Memory B cell (primary cell): ENCODE data around the gene ATP1B1.
A peak's percentile ranks its signal among the peaks of the same experiment; 100 is the strongest.

ENCODE experiments used
- ATAC-seq: fragments of 150-1000 bp; cut with Tn5 transposase; 2 replicates; pipeline ENCODE4 v1.10.0; 2021; ENCODE audit warnings: low read depth, mild to moderate bottlenecking, moderate library complexity
- DNase-seq, 2 donors: peaks; one replicate each; pipeline ENCODE4 v3.0.0; 2022; ENCODE audit warnings: low spot score in 2 of 2
- H3K27ac Mint-ChIP-seq: one replicate; pipeline ENCODE4 v1.8.0; 2022; ENCODE audit warnings: mild to moderate bottlenecking, moderate library complexity, mixed read lengths
- H3K27me3 Mint-ChIP-seq: one replicate; pipeline ENCODE4 v1.8.0; 2022; ENCODE audit warnings: mixed read lengths
- H3K36me3 Mint-ChIP-seq: one replicate; pipeline ENCODE4 v1.8.0; 2022; ENCODE audit warnings: mild to moderate bottlenecking, mixed read lengths
- H3K4me1 Mint-ChIP-seq: one replicate; pipeline ENCODE4 v1.8.0; 2022; ENCODE audit warnings: mixed read lengths
- H3K4me3 Mint-ChIP-seq: one replicate; pipeline ENCODE4 v1.8.0; 2022; ENCODE audit warnings: mild to moderate bottlenecking, moderate library complexity, mixed read lengths
- H3K9me3 Mint-ChIP-seq: one replicate; pipeline ENCODE4 v1.8.0; 2022; ENCODE audit warnings: mixed read lengths

ATP1B1 gene

GRCh38 chr1:169106095-169106920 is at the start of gene ATP1B1:
TSS of gene ATP1B1 (plus strand) at chr1:169106690. CDS start at chr1:169106830, 140 bp downstream.
- H3K27me3 Mint-ChIP-seq = peaks cover 17% of the 10 kb centered on the region
- peak within 1 kb of the TSS; percentile 36 for H3K27ac Mint-ChIP-seq
- no peaks in the 10 kb centered on the region for H3K9me3 Mint-ChIP-seq
- peak within 1 kb of the TSS; percentile 89 for H3K4me3 Mint-ChIP-seq
- H3K4me1 Mint-ChIP-seq = peaks cover 28% of the 10 kb centered on the region
- ATAC-seq (peak; percentile 89), DNase-seq (peak; percentile 73 to 77)
- no peaks in the 10 kb centered on the region for H3K36me3 Mint-ChIP-seq

GRCh38 chr1:169059421-169059820 is 47.1 kb upstream of the ATP1B1 start:
- no peak overlapping the region for H3K4me3 Mint-ChIP-seq

GRCh38 chr1:169060043-169060722 is 46.3 kb upstream of the ATP1B1 start:
- Mint-ChIP-seq H3K36me3 (no peaks in the 10 kb centered on the region), H3K27me3 (peaks cover 7% of the 10 kb centered on the region), H3K27ac (no peak overlapping the region), H3K4me1 (peaks cover 3% of the 10 kb centered on the region), H3K9me3 (no peaks in the 10 kb centered on the region), H3K4me3 (no peak overlapping the region)
- ATAC-seq (no peak), DNase-seq (no peak)

More at GRCh38 chr1:169059421-169059820, 47.1 kb upstream of the ATP1B1 start:
- Mint-ChIP-seq H3K4me1 (peaks cover 3% of the 10 kb centered on the region), H3K27me3 (peaks cover 7% of the 10 kb centered on the region), H3K9me3 (no peaks in the 10 kb centered on the region), H3K27ac (no peak overlapping the region), H3K36me3 (no peaks in the 10 kb centered on the region)
- no peak for DNase-seq
- no peak for ATAC-seq

GRCh38 chr1:169060919-169061639 is 45.4 kb upstream of the ATP1B1 start:
- DNase-seq (no peak), ATAC-seq (no peak)
- Mint-ChIP-seq H3K27me3 (peaks cover 7% of the 10 kb centered on the region), H3K4me1 (peaks cover 3% of the 10 kb centered on the region), H3K9me3 (no peaks in the 10 kb centered on the region), H3K36me3 (no peaks in the 10 kb centered on the region), H3K27ac (no peak overlapping the region), H3K4me3 (no peak overlapping the region)

GRCh38 chr1:169062152-169062551 is 44.3 kb upstream of the ATP1B1 start:
- Mint-ChIP-seq H3K4me1 (peaks cover 3% of the 10 kb centered on the region), H3K4me3 (no peak overlapping the region), H3K36me3 (no peaks in the 10 kb centered on the region), H3K27me3 (peaks cover 7% of the 10 kb centered on the region), H3K9me3 (peaks cover 3% of the 10 kb centered on the region), H3K27ac (no peak overlapping the region)
- ATAC-seq = no peak
- DNase-seq = no peak

GRCh38 chr1:169064103-169064502 is 42.4 kb upstream of the ATP1B1 start:
- Mint-ChIP-seq H3K36me3 (no peaks in the 10 kb centered on the region), H3K27ac (no peak overlapping the region), H3K9me3 (peaks cover 3% of the 10 kb centered on the region), H3K4me1 (peaks cover 3% of the 10 kb centered on the region), H3K27me3 (peaks cover 11% of the 10 kb centered on the region), H3K4me3 (no peak overlapping the region)
- ATAC-seq (no peak), DNase-seq (no peak)

- no peak for ATAC-seq
- no peaks in the 10 kb centered on the region for H3K36me3 Mint-ChIP-seq
- DNase-seq = no peak
- peaks cover 21% of the 10 kb centered on the region for H3K27me3 Mint-ChIP-seq
- no peak overlapping the region for H3K27ac Mint-ChIP-seq
- H3K9me3 Mint-ChIP-seq = peaks cover 3% of the 10 kb centered on the region
- no peak overlapping the region for H3K4me3 Mint-ChIP-seq
- H3K4me1 Mint-ChIP-seq = no peaks in the 10 kb centered on the region
Measured at GRCh38 chr1:169070547-169070946, 35.9 kb upstream of the ATP1B1 start.

GRCh38 chr1:169070958-169071357 is 35.5 kb upstream of the ATP1B1 start:
- DNase-seq = no peak
- Mint-ChIP-seq H3K4me3 (no peak overlapping the region), H3K9me3 (peaks cover 3% of the 10 kb centered on the region), H3K36me3 (no peaks in the 10 kb centered on the region), H3K27ac (no peak overlapping the region), H3K4me1 (no peaks in the 10 kb centered on the region), H3K27me3 (peaks cover 21% of the 10 kb centered on the region)
- ATAC-seq = no peak

GRCh38 chr1:169072945-169073725 is 33.4 kb upstream of the ATP1B1 start:
- H3K9me3 Mint-ChIP-seq = no peaks in the 10 kb centered on the region
- DNase-seq = no peak

GRCh38 chr1:169078163-169078883 is 28.2 kb upstream of the ATP1B1 start:
- H3K4me3 Mint-ChIP-seq = no peak overlapping the region
- H3K36me3 Mint-ChIP-seq = no peaks in the 10 kb centered on the region
- DNase-seq (no peak), ATAC-seq (no peak)
- H3K4me1 Mint-ChIP-seq = no peaks in the 10 kb centered on the region
- no peaks in the 10 kb centered on the region for H3K9me3 Mint-ChIP-seq
- no peak overlapping the region for H3K27ac Mint-ChIP-seq
- peaks cover 2% of the 10 kb centered on the region for H3K27me3 Mint-ChIP-seq

More at GRCh38 chr1:169072945-169073725, 33.4 kb upstream of the ATP1B1 start:
- H3K27ac Mint-ChIP-seq = no peak overlapping the region
- no peaks in the 10 kb centered on the region for H3K36me3 Mint-ChIP-seq
- no peak for ATAC-seq
- H3K4me3 Mint-ChIP-seq = no peak overlapping the region
- peaks cover 21% of the 10 kb centered on the region for H3K27me3 Mint-ChIP-seq
- no peaks in the 10 kb centered on the region for H3K4me1 Mint-ChIP-seq

- H3K4me3 Mint-ChIP-seq = no peak overlapping the region
- DNase-seq = no peak
- ATAC-seq = no peak
- no peaks in the 10 kb centered on the region for H3K27me3 Mint-ChIP-seq
- no peaks in the 10 kb centered on the region for H3K36me3 Mint-ChIP-seq
- H3K27ac Mint-ChIP-seq = no peak overlapping the region
- H3K9me3 Mint-ChIP-seq = no peaks in the 10 kb centered on the region
- H3K4me1 Mint-ChIP-seq = peaks cover 2% of the 10 kb centered on the region
Measured at GRCh38 chr1:169081503-169082123, 24.9 kb upstream of the ATP1B1 start.

GRCh38 chr1:169085911-169086310 is 20.6 kb upstream of the ATP1B1 start:
- H3K4me1 Mint-ChIP-seq = peaks cover 16% of the 10 kb centered on the region
- H3K36me3 Mint-ChIP-seq = no peaks in the 10 kb centered on the region
- DNase-seq (no peak), ATAC-seq (no peak)
- H3K27ac Mint-ChIP-seq = no peak overlapping the region
- H3K27me3 Mint-ChIP-seq = no peaks in the 10 kb centered on the region
- no peak overlapping the region for H3K4me3 Mint-ChIP-seq
- H3K9me3 Mint-ChIP-seq = no peaks in the 10 kb centered on the region
